IMR-90 (cell line): ENCODE data around the gene KCTD12. TPM values are rescaled to one million over a fixed set of nuclear protein-coding genes. Genes with fewer than 3 reads are reported as not detected.
A peak's percentile ranks its signal among the peaks of the same experiment; 100 is the strongest.

Experiments used
- ATAC-seq: fragments of 200-7000 bp; cut with Tn5 transposase; 2 replicates; pipeline ENCODE4 v1.9.1; 2020; ENCODE audit warnings: low read depth, mild to moderate bottlenecking, moderate library complexity
- BruUV-seq: library from RNA; stranded (reverse); fragments of 400-500 nt; replicated peaks from 2 replicates; lab custom pipeline; 2021; lab: Mats Ljungman, UMichigan
- CTCF ChIA-PET: fragments of 300-600 bp; formaldehyde crosslinking; extraction: SDS; loops from one replicate; lab custom pipeline; 2021; ENCODE audit warnings: antibody characterized with exemption; lab: Yijun Ruan, JAX
- POLR2A ChIA-PET: fragments of 300-600 bp; sonication (Branson Sonifier 250); formaldehyde crosslinking; loops from one replicate; lab custom pipeline; 2022; ENCODE audit warnings: antibody characterized with exemption; ENCODE audit not compliant: unreplicated experiment; lab: Charles Lee
- DNase-seq: peaks from one replicate; pipeline ENCODE4 v3.0.0; 2013
- H2AFZ ChIP-seq: replicated peaks from 2 replicates; pipeline ENCODE3; 2013; ENCODE audit warnings: low read length, mild to moderate bottlenecking; ENCODE audit not compliant: poor library complexity
- H2AK5ac ChIP-seq: 2 replicates; pipeline ENCODE4 v1.6.1; 2013; ENCODE audit warnings: low read depth, low read length, inconsistent platforms
- H2AK9ac ChIP-seq: replicated peaks from 2 replicates; pipeline ENCODE3; 2013; ENCODE audit warnings: mild to moderate bottlenecking, low read depth, low read length, moderate library complexity; ENCODE audit not compliant: poor library complexity
- H2BK120ac ChIP-seq: 2 replicates; pipeline ENCODE4 v1.6.1; 2013; ENCODE audit warnings: low read depth, low read length, inconsistent platforms
- H2BK15ac ChIP-seq: 3 replicates; pipeline ENCODE4 v1.6.1; 2013; ENCODE audit warnings: low read depth, low read length, inconsistent platforms
- H2BK20ac ChIP-seq: 2 replicates; pipeline ENCODE4 v1.6.1; 2013; ENCODE audit warnings: low read depth, mild to moderate bottlenecking, inconsistent platforms, low read length, moderate library complexity
- H2BK5ac ChIP-seq: 2 replicates; pipeline ENCODE4 v1.6.1; 2013; ENCODE audit warnings: mild to moderate bottlenecking, low read depth, low read length, inconsistent platforms; ENCODE audit not compliant: poor library complexity, severe bottlenecking
- H3K14ac ChIP-seq: replicated peaks from 2 replicates; pipeline ENCODE4 v1.6.1; 2013; ENCODE audit warnings: low read depth, low read length, inconsistent platforms
- H3K18ac ChIP-seq: 2 replicates; pipeline ENCODE4 v1.6.1; 2013; ENCODE audit warnings: low read depth, low read length, control low read depth
- H3K23ac ChIP-seq: 2 replicates; pipeline ENCODE4 v1.6.1; 2013; ENCODE audit warnings: low read depth, low read length, inconsistent platforms
- H3K27ac ChIP-seq: 2 replicates; pipeline ENCODE4 v1.5.1; 2013; ENCODE audit warnings: mild to moderate bottlenecking, control low read depth, low read length; ENCODE audit not compliant: insufficient read depth
- H3K27me3 ChIP-seq: 2 replicates; pipeline ENCODE4 v1.6.1; 2013; ENCODE audit warnings: low read length; ENCODE audit not compliant: control insufficient read depth, insufficient read depth
- H3K36me3 ChIP-seq: 2 replicates; pipeline ENCODE4 v1.6.1; 2013; ENCODE audit warnings: low read length, mixed read lengths; ENCODE audit not compliant: control insufficient read depth, insufficient read depth
- H3K4ac ChIP-seq: 2 replicates; pipeline ENCODE4 v1.6.1; 2013; ENCODE audit warnings: low read depth, low read length, inconsistent platforms
- H3K4me1 ChIP-seq: 2 replicates; pipeline ENCODE4 v1.6.1; 2013; ENCODE audit warnings: low read length, mixed read lengths; ENCODE audit not compliant: control insufficient read depth, insufficient read depth
- H3K4me2 ChIP-seq: 2 replicates; pipeline ENCODE4 v1.6.1; 2013; ENCODE audit warnings: low read depth, mild to moderate bottlenecking, control low read depth, low read length, moderate library complexity
- H3K4me3 ChIP-seq: 2 replicates; pipeline ENCODE4 v1.5.1; 2013; ENCODE audit warnings: low read depth, mild to moderate bottlenecking, control low read depth, low read length, moderate library complexity; ENCODE audit not compliant: insufficient read depth
- H3K56ac ChIP-seq: 2 replicates; pipeline ENCODE4 v1.6.1; 2013; ENCODE audit warnings: low read length, inconsistent platforms; ENCODE audit not compliant: insufficient read depth; ENCODE audit errors: extremely low read depth
- H3K79me1 ChIP-seq, 2 experiments: 2 replicates each; pipeline ENCODE4 v1.6.1; 2013; ENCODE audit warnings: low read length in 2 of 2, inconsistent platforms in 1 of 2, low read depth in 1 of 2
- H3K9ac ChIP-seq: 2 replicates; pipeline ENCODE4 v1.6.1; 2013; ENCODE audit warnings: low read depth, low read length, control low read depth
- H3K9me1 ChIP-seq: 2 replicates; pipeline ENCODE4 v1.6.1; 2013; ENCODE audit warnings: low read length, inconsistent platforms; ENCODE audit not compliant: insufficient read depth
- H3K9me3 ChIP-seq: 2 replicates; pipeline ENCODE4 v1.6.1; 2013; ENCODE audit warnings: low read length; ENCODE audit not compliant: control insufficient read depth, insufficient read depth
- H4K20me1 ChIP-seq: 2 replicates; pipeline ENCODE4 v1.6.1; 2013; ENCODE audit warnings: low read length, inconsistent platforms; ENCODE audit not compliant: insufficient read depth
- H4K5ac ChIP-seq: 2 replicates; pipeline ENCODE4 v1.6.1; 2013; ENCODE audit warnings: mild to moderate bottlenecking, low read depth, low read length, control low read depth
- H4K8ac ChIP-seq, 2 experiments: 2 replicates each; pipeline ENCODE4 v1.6.1; 2013; ENCODE audit warnings: low read depth in 2 of 2, low read length in 2 of 2, control low read depth in 1 of 2, inconsistent platforms in 1 of 2
- H4K91ac ChIP-seq: 2 replicates; pipeline ENCODE4 v1.6.1; 2013; ENCODE audit warnings: low read depth, low read length, inconsistent platforms; ENCODE audit not compliant: insufficient read depth
- CHD1 ChIP-seq: IDR thresholded peaks from 2 replicates; pipeline ENCODE4 v1.6.1; 2012; ENCODE audit warnings: low read depth, low read length, improper control_type of control experiment
- WGBS, 2 experiments: methylation state at CpG; one replicate each; pipeline versions ENCODE4 v1.1.5 to v1.1.7; 2013; ENCODE audit warnings: missing lambda C conversion rate in 2 of 2; ENCODE audit not compliant: insufficient read length in 1 of 2; ENCODE audit errors: extremely low coverage in 2 of 2; 5-methylcytosine and 5-hydroxymethylcytosine counted together
- dilution Hi-C: fragments of 300-500 bp; cut with HindIII; formaldehyde crosslinking; loops from one replicate; pipeline ENCODE4 v1.14.3; 2018; ENCODE audit warnings: low sequenced_read_pairs; ENCODE audit not compliant: unreplicated experiment
- in situ Hi-C: fragments of 300-500 bp; cut with MboI; formaldehyde crosslinking; loops from 3 replicates; pipeline ENCODE4 v1.14.3; 2019; ENCODE audit warnings: low sequenced_read_pairs, inconsistent platforms, mixed read lengths
- intact Hi-C: fragments of 100-400 bp; cut with micrococcal nuclease; formaldehyde crosslinking; loops from 2 replicates; pipeline ENCODE4 v1.10.0; 2022
- polyA plus RNA-seq, 3 experiments: library from polyadenylated mRNA; depleted of rRNA; stranded (reverse); fragments of >200 nt; gene quantifications; 2 replicates each; pipeline ENCODE4 v1.2.3, GENCODE V29; 2012; ENCODE audit warnings: low replicate concordance in 1 of 3
- total RNA-seq: library from RNA; depleted of rRNA; stranded (reverse); fragments of >200 nt; gene quantifications from 2 replicates; pipeline ENCODE4 v1.2.3, GENCODE V29; 2012

The KCTD12 gene
- total and polyA plus RNA-seq, 2 of the 4 experiments (the other 2 are of a cell fraction): 1.8 to 1.9 TPM

- peak; percentile 88 for ATAC-seq
- WGBS, 2 experiments: no CpG with 5 or more reads among the region's 1 CpG
Observed at GRCh38 chr13:76836311-76836710, 49.9 kb downstream of the KCTD12 start.

More at GRCh38 chr13:76836311-76836710, 49.9 kb downstream of the KCTD12 start:
- peaks cover 9% of the 10 kb centered on the region; the same call in 1 of the 2 replicates for H3K9me1 ChIP-seq
- H3K18ac ChIP-seq: no peak overlapping the region
- peak overlapping the region; percentile 5; the same call in 1 of the 2 replicates for H3K4ac ChIP-seq
- H3K36me3 ChIP-seq: no peaks in the 10 kb centered on the region
- no peak overlapping the region for H4K5ac ChIP-seq
- H2AFZ ChIP-seq: peak overlapping the region; percentile 4
- H3K9ac ChIP-seq: no peak overlapping the region
- dilution Hi-C loops: no loop called here
- ChIA-PET CTCF (no interaction called here), POLR2A (no interaction called here)
- H4K8ac ChIP-seq: no peak overlapping the region
- 0 out of 2 replicates have a peak overlapping the region, but pooled peaks have one; percentile 31 for H2BK20ac ChIP-seq
- H3K79me1 ChIP-seq: no peaks in the 10 kb centered on the region
- no peak overlapping the region for H3K23ac ChIP-seq
- TF ChIP-seq CHD1: no peak
- H3K9me3 ChIP-seq: no peaks in the 10 kb centered on the region
- H4K91ac ChIP-seq: no peak overlapping the region; the same call in 1 of the 2 replicates
- in situ Hi-C loops: no loop called here
- H3K27me3 ChIP-seq: no peaks in the 10 kb centered on the region
- H3K4me3 ChIP-seq: no peak overlapping the region
- H2AK9ac ChIP-seq: no peak overlapping the region
- H4K20me1 ChIP-seq: no peaks in the 10 kb centered on the region
- H2AK5ac ChIP-seq: peak overlapping the region; percentile 35; the same call in 1 of the 2 replicates
- no TSS peak for BruUV-seq
- peak overlapping the region; percentile 5; the same call in 1 of the 3 replicates for H2BK15ac ChIP-seq
- H3K56ac ChIP-seq: no peak overlapping the region
- H3K4me2 ChIP-seq: peak overlapping the region; percentile 44; the same call in 1 of the 2 replicates
- peaks cover 10% of the 10 kb centered on the region for H3K4me1 ChIP-seq
- DNase-seq: peak; percentile 70
- no peak overlapping the region for H3K27ac ChIP-seq
- H2BK5ac ChIP-seq: no peak overlapping the region
- peak overlapping the region; percentile 21; the same call in 1 of the 2 replicates for H2BK120ac ChIP-seq
- no peak overlapping the region for H3K14ac ChIP-seq
- intact Hi-C loops: loop anchor here (2.0 kb wide), 1 partner anchor 60 kb away; no protein-coding TSS in a partner anchor
